GM18505 (cell line): ENCODE measurements around the gene ADK.

Experiments used
- ATAC-seq: cut with Tn5 transposase; IDR thresholded peaks from one replicate; pipeline ENCODE4 v1.9.1; 2021; ENCODE audit not compliant: unreplicated experiment
- POLR2A ChIP-seq: IDR thresholded peaks from 4 replicates; pipeline ENCODE4 v1.6.1; 2011; ENCODE audit warnings: borderline replicate concordance; ENCODE audit not compliant: insufficient read depth, insufficient read length; ENCODE audit errors: extremely low read depth

Gene ADK

GRCh38 chr10:74585231-74586087 is 434.4 kb downstream of the ADK start:
- ATAC-seq = peak; percentile 65
- peak; percentile 26 for TF ChIP-seq POLR2A

- ATAC-seq = no peak
- TF ChIP-seq POLR2A = no peak
Measured at GRCh38 chr10:74586088-74586585, 435.1 kb downstream of the ADK start.

- no peak for ATAC-seq
- TF ChIP-seq POLR2A = no peak
Measured at GRCh38 chr10:74587109-74587854, 436.3 kb downstream of the ADK start.

GRCh38 chr10:74589226-74589673 is 438.2 kb downstream of the ADK start:
- TF ChIP-seq POLR2A = no peak
- no peak for ATAC-seq

- TF ChIP-seq POLR2A = no peak
- no peak for ATAC-seq
Measured at GRCh38 chr10:74589851-74590250, 438.8 kb downstream of the ADK start.

GRCh38 chr10:74593470-74593869 is 442.4 kb downstream of the ADK start:
- no peak for ATAC-seq
- no peak for TF ChIP-seq POLR2A

GRCh38 chr10:74596713-74597112 is 445.7 kb downstream of the ADK start:
- ATAC-seq = no peak
- no peak for TF ChIP-seq POLR2A

GRCh38 chr10:74598891-74599566 is 448.0 kb downstream of the ADK start:
- no peak for ATAC-seq

GRCh38 chr10:74599672-74600071 is 448.7 kb downstream of the ADK start:
- ATAC-seq = no peak
- TF ChIP-seq POLR2A = no peak

More at GRCh38 chr10:74598891-74599566, 448.0 kb downstream of the ADK start:
- TF ChIP-seq POLR2A = no peak

- no peak for TF ChIP-seq POLR2A
- no peak for ATAC-seq
Measured at GRCh38 chr10:74600170-74600569, 449.1 kb downstream of the ADK start.

- no peak for ATAC-seq
- TF ChIP-seq POLR2A = no peak
Measured at GRCh38 chr10:74602576-74602975, 451.6 kb downstream of the ADK start.

GRCh38 chr10:74610299-74610698 is 459.3 kb downstream of the ADK start:
- TF ChIP-seq POLR2A = no peak
- no peak for ATAC-seq

- no peak for TF ChIP-seq POLR2A
- ATAC-seq = no peak
Measured at GRCh38 chr10:74612195-74612594, 461.2 kb downstream of the ADK start.
